Endodermal cell (in vitro differentiated cells): Measurements from ENCODE around the gene H6PD. TPM values are rescaled to one million over a fixed set of nuclear protein-coding genes. Genes with fewer than 3 reads are reported as not detected.

Source experiments
- DNase-seq: peaks from one replicate; pipeline ENCODE4 v3.0.0-alpha.2; 2017
- H3K27ac ChIP-seq: 2 replicates; pipeline ENCODE4 v1.5.1; 2013; ENCODE audit warnings: mild to moderate bottlenecking, low read depth, low read length, moderate library complexity
- H3K27me3 ChIP-seq: 2 replicates; pipeline ENCODE4 v1.6.1; 2013; ENCODE audit warnings: mild to moderate bottlenecking, low read length, moderate library complexity; ENCODE audit not compliant: insufficient read depth, control insufficient read depth, poor library complexity, severe bottlenecking
- H3K36me3 ChIP-seq: 2 replicates; pipeline ENCODE4 v1.7.0; 2013; ENCODE audit warnings: mild to moderate bottlenecking, low read length, moderate library complexity; ENCODE audit not compliant: control insufficient read depth, insufficient read depth
- H3K4me1 ChIP-seq: one replicate; pipeline ENCODE4 v1.7.0; 2013; ENCODE audit warnings: low read length; ENCODE audit not compliant: control insufficient read depth, insufficient read depth
- H3K4me3 ChIP-seq: 2 replicates; pipeline ENCODE4 v1.5.1; 2013; ENCODE audit warnings: mild to moderate bottlenecking, low read length, moderate library complexity
- H3K9ac ChIP-seq: 2 replicates; pipeline ENCODE4 v1.6.1; 2013; ENCODE audit warnings: mild to moderate bottlenecking, low read length, moderate library complexity; ENCODE audit not compliant: poor library complexity, severe bottlenecking; ENCODE audit errors: extremely low read depth
- H3K9me3 ChIP-seq: 2 replicates; pipeline ENCODE4 v1.6.1; 2013; ENCODE audit warnings: mild to moderate bottlenecking, low read length, moderate library complexity; ENCODE audit not compliant: control insufficient read depth
- H3K27ac Mint-ChIP-seq: 2 replicates; pipeline ENCODE4 v1.8.0; 2020; ENCODE audit warnings: mixed read lengths
- H3K27me3 Mint-ChIP-seq: 2 replicates; pipeline ENCODE4 v1.8.0; 2021; ENCODE audit warnings: mild to moderate bottlenecking, mixed read lengths; ENCODE audit not compliant: insufficient read depth
- H3K36me3 Mint-ChIP-seq: 2 replicates; pipeline ENCODE4 v1.8.0; 2020; ENCODE audit warnings: low read depth, mixed read lengths
- H3K4me1 Mint-ChIP-seq: 2 replicates; pipeline ENCODE4 v1.8.0; 2020; ENCODE audit warnings: mixed read lengths
- H3K4me3 Mint-ChIP-seq: 2 replicates; pipeline ENCODE4 v1.8.0; 2020; ENCODE audit warnings: mild to moderate bottlenecking, moderate library complexity, mixed read lengths
- H3K9me3 Mint-ChIP-seq: 2 replicates; pipeline ENCODE4 v1.8.0; 2020; ENCODE audit warnings: mild to moderate bottlenecking, mixed read lengths
- CTCF ChIP-seq: fragments of 200-600 bp; sonication (generic); conservative IDR thresholded peaks from 2 replicates; pipeline ENCODE4 v1.5.0; 2021; ENCODE audit warnings: antibody characterized with exemption, mild to moderate bottlenecking
- WGBS, 2 experiments: methylation state at CpG; one replicate each; pipeline versions ENCODE4 v1.1.5 to v1.1.7; 2013; ENCODE audit warnings: missing lambda C conversion rate in 2 of 2, mixed read lengths in 1 of 2; ENCODE audit not compliant: insufficient coverage in 1 of 2, insufficient read length in 1 of 2; 5-methylcytosine and 5-hydroxymethylcytosine counted together
- total RNA-seq, 2 donors: library from RNA; stranded (reverse); fragmentation: NEBNext Ultra II Directional in 1 of 2; extraction: Animal tissue kit (Norgen Biotek cat#: 25700) in 1 of 2; gene quantifications; 2 replicates in 1 of 2; 3 replicates in 1 of 2; pipeline ENCODE4 v1.2.1, GENCODE V29; 2021

The H6PD gene
- total RNA-seq, 2 donors from 2014 or later = 21.5 to 34.4 TPM

- Histone ChIP-seq H3K9ac (no peak overlapping the region), H3K27ac (no peak overlapping the region), H3K4me3 (no peak overlapping the region), H3K9me3 (peaks cover 15% of the 10 kb centered on the region), H3K36me3 (no peaks in the 10 kb centered on the region), H3K27me3 (no peaks in the 10 kb centered on the region), H3K4me1 (no peaks in the 10 kb centered on the region)
- no peak for TF ChIP-seq CTCF
- no peak for DNase-seq
- WGBS, 2 experiments = 95 to 96% methylated on average over 15 to 26 of the region's 26 CpGs
- H3K27ac Mint-ChIP-seq = no peak overlapping the region
- no peaks in the 10 kb centered on the region for H3K27me3 Mint-ChIP-seq
- H3K9me3 Mint-ChIP-seq = peaks cover 21% of the 10 kb centered on the region
- H3K36me3 Mint-ChIP-seq = peaks cover 32% of the 10 kb centered on the region
- no peaks in the 10 kb centered on the region for H3K4me1 Mint-ChIP-seq
- H3K4me3 Mint-ChIP-seq = no peak overlapping the region
These were observed 28.8 kb downstream of the H6PD start for GRCh38 chr1:9263276-9263855.

GRCh38 chr1:9263984-9264872 lies 29.7 kb downstream of the H6PD start:
- 93 to 96% methylated on average over 39 to 50 of the region's 50 CpGs for WGBS, 2 experiments
- Mint-ChIP-seq H3K36me3 (peaks cover 25% of the 10 kb centered on the region), H3K9me3 (peaks cover 14% of the 10 kb centered on the region), H3K4me3 (no peak overlapping the region), H3K27ac (no peak overlapping the region), H3K4me1 (no peaks in the 10 kb centered on the region), H3K27me3 (no peaks in the 10 kb centered on the region)
- no peak for DNase-seq
- H3K36me3 ChIP-seq = no peaks in the 10 kb centered on the region
- no peak for TF ChIP-seq CTCF
- H3K4me3 ChIP-seq = no peak overlapping the region
- no peak overlapping the region for H3K27ac ChIP-seq
- no peaks in the 10 kb centered on the region for H3K27me3 ChIP-seq
- no peak overlapping the region for H3K9ac ChIP-seq
- H3K9me3 ChIP-seq = peaks cover 9% of the 10 kb centered on the region
- no peaks in the 10 kb centered on the region for H3K4me1 ChIP-seq

GRCh38 chr1:9265037-9265436 lies 30.5 kb downstream of the H6PD start:
- H3K27ac ChIP-seq = no peak overlapping the region
- H3K36me3 Mint-ChIP-seq = peaks cover 17% of the 10 kb centered on the region
- H3K4me3 Mint-ChIP-seq = no peak overlapping the region
- 91 to 95% methylated on average over 5 to 10 of the region's 10 CpGs for WGBS, 2 experiments
- peaks cover 1% of the 10 kb centered on the region for H3K9me3 ChIP-seq
- TF ChIP-seq CTCF = no peak
- no peaks in the 10 kb centered on the region for H3K27me3 ChIP-seq
- no peaks in the 10 kb centered on the region for H3K4me1 Mint-ChIP-seq
- H3K27ac Mint-ChIP-seq = no peak overlapping the region
- no peaks in the 10 kb centered on the region for H3K27me3 Mint-ChIP-seq
- DNase-seq = no peak
- H3K9me3 Mint-ChIP-seq = peaks cover 6% of the 10 kb centered on the region
- no peak overlapping the region for H3K9ac ChIP-seq
- no peaks in the 10 kb centered on the region for H3K36me3 ChIP-seq
- no peak overlapping the region for H3K4me3 ChIP-seq
- no peaks in the 10 kb centered on the region for H3K4me1 ChIP-seq
